ENCODE results near the gene TANC1. TPM values are rescaled to one million over a fixed set of nuclear protein-coding genes. Genes with fewer than 3 reads are reported as not detected.

TANC1 gene
- total RNA-seq, 1 experiment from 2014 or later, result 21.1 TPM

DNA sequence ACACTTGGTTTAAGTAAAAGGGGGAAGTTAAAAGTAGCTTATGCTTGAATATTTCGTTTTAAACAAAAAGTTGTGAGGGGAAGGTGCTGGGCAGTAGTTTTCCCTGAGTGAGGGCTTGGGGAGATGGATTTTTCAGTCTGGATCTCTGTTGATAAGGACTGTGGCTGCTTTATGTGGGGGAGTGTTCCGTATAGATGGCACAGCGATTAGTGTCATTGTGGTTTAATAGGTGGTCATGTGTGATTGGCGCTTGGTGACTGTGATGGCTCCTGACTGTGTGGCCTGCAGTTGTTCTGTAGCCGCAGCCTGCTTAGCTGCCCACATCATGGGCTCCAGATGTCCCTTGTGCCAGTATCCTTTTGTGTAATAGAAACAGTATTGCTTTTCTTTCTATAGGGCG, 161.9 kb downstream of the TANC1 start:
- TF ChIP-seq, protein P1, sequence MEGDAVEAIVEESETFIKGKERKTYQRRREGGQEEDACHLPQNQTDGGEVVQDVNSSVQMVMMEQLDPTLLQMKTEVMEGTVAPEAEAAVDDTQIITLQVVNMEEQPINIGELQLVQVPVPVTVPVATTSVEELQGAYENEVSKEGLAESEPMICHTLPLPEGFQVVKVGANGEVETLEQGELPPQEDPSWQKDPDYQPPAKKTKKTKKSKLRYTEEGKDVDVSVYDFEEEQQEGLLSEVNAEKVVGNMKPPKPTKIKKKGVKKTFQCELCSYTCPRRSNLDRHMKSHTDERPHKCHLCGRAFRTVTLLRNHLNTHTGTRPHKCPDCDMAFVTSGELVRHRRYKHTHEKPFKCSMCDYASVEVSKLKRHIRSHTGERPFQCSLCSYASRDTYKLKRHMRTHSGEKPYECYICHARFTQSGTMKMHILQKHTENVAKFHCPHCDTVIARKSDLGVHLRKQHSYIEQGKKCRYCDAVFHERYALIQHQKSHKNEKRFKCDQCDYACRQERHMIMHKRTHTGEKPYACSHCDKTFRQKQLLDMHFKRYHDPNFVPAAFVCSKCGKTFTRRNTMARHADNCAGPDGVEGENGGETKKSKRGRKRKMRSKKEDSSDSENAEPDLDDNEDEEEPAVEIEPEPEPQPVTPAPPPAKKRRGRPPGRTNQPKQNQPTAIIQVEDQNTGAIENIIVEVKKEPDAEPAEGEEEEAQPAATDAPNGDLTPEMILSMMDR (IDR thresholded peaks at IDR 0.05; ENCODE audit: insufficient read depth in 1 of 2, low read depth in 1 of 2, low read length in 1 of 2, severe bottlenecking in 1 of 2, unreplicated experiment in 1 of 2), result no peak
- intact Hi-C loops (cut with micrococcal nuclease; ENCODE audit: unreplicated experiment), result no loop called here
- POLR2A ChIA-PET, result no interaction called here
- Mint-ChIP-seq H3K36me3 (ENCODE audit: insufficient read depth, unreplicated experiment) (peaks cover 6% of the 10 kb centered on the region), H3K4me3 (ENCODE audit: unreplicated experiment) (no peak overlapping the region), H3K27me3 (ENCODE audit: insufficient read depth, unreplicated experiment) (no peaks in the 10 kb centered on the region), H3K4me1 (ENCODE audit: low read depth, unreplicated experiment) (peaks cover 13% of the 10 kb centered on the region), H3K9me3 (ENCODE audit: unreplicated experiment) (no peaks in the 10 kb centered on the region), H3K27ac (ENCODE audit: unreplicated experiment) (no peak overlapping the region)
- Histone ChIP-seq H3K4me3 (ENCODE audit: low read depth, low read length) (no peak overlapping the region), H3K9me3 (no peaks in the 10 kb centered on the region), H3K27me3 (replicated peaks; ENCODE audit: control insufficient read depth, insufficient read depth, low read length) (no peaks in the 10 kb centered on the region), H3K4me1 (peaks cover under 1% of the 10 kb centered on the region; the same call in 1 of the 2 replicates), H3K36me3 (ENCODE audit: control insufficient read depth, insufficient read depth, low read length) (no peaks in the 10 kb centered on the region)
- DNase-seq, result no peak
- BruUV-seq (replicated peaks), result no TSS peak
- CTCF ChIA-PET, result interaction anchor here (1.1 kb wide), 1 partner anchor 12 kb away, joined by 3 read pairs; no protein-coding TSS in a partner anchor

DNA sequence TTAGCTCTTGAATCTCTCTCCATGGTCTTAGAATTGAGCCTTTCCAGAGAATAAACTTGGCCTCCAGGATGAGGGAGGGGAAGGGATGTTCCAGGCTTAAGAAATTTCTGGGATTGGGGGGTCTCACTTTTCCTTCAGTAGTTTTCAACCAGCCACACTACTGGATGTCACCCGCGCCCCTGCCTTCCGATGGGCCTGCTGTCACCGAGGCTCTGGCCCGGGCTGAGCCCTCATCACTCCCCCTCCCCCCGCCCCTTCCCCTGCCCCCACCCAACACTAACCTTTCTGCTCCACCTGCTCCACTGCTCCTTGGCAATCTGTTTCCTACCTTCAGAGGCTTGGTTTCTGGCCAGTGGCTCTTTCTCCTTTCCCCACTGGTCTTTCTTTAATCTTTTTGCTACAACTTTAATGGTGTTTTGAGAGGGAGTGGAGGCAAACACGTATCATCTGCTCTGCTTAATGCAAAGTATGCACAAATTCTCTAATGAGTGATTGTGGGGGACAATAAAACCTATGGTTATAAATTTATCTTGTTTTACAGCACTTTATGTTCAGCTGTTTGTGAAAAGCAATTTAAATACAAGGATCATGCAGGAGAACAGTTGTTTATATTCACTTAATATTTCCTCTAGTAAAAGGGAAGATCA, 162.9 kb downstream of the TANC1 start:
- ChIA-PET POLR2A (no interaction called here), CTCF (interaction anchor here (1.1 kb wide), 1 partner anchor 13 kb away, joined by 3 read pairs; no protein-coding TSS in a partner anchor)
- Mint-ChIP-seq H3K36me3 (ENCODE audit: insufficient read depth, unreplicated experiment) (peaks cover 8% of the 10 kb centered on the region), H3K4me1 (ENCODE audit: low read depth, unreplicated experiment) (peaks cover 12% of the 10 kb centered on the region), H3K27me3 (ENCODE audit: insufficient read depth, unreplicated experiment) (no peaks in the 10 kb centered on the region), H3K27ac (ENCODE audit: unreplicated experiment) (no peak overlapping the region), H3K9me3 (ENCODE audit: unreplicated experiment) (no peaks in the 10 kb centered on the region), H3K4me3 (ENCODE audit: unreplicated experiment) (no peak overlapping the region)
- H3K27me3 ChIP-seq (replicated peaks; ENCODE audit: control insufficient read depth, insufficient read depth, low read length), result no peaks in the 10 kb centered on the region
- intact Hi-C loops (cut with micrococcal nuclease; ENCODE audit: unreplicated experiment), result no loop called here
- H3K4me1 ChIP-seq, result peaks cover 3% of the 10 kb centered on the region; the same call in 1 of the 2 replicates
- no peaks in the 10 kb centered on the region for H3K36me3 ChIP-seq (ENCODE audit: control insufficient read depth, insufficient read depth, low read length)
- TF ChIP-seq, protein P1 (IDR thresholded peaks at IDR 0.05; ENCODE audit: insufficient read depth in 1 of 2, low read depth in 1 of 2, low read length in 1 of 2, severe bottlenecking in 1 of 2, unreplicated experiment in 1 of 2), result no peak
- H3K4me3 ChIP-seq (ENCODE audit: low read depth, low read length), result no peak overlapping the region
- H3K9me3 ChIP-seq, result no peaks in the 10 kb centered on the region
- DNase-seq, result no peak
- BruUV-seq (replicated peaks), result no TSS peak

DNA sequence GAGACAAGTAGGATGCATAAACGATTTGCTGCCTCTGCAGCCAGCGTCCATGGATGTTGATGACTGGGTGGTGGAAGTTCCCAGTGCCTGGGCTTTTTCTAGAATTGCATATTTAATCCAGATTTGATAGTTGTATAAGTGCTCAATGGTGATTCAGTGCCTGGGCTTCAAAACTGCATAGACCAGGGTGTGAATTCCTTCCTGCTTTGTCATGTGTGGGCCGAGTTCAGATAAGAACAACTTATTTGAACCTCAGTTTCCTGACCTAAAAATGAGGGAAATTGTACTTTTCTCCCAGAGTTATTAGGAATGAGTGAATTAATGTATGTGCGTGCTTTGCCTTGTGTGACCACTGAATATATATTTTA, 163.5 kb downstream of the TANC1 start:
- no peaks in the 10 kb centered on the region for H3K9me3 ChIP-seq
- H3K27me3 ChIP-seq (replicated peaks; ENCODE audit: control insufficient read depth, insufficient read depth, low read length), result no peaks in the 10 kb centered on the region
- Mint-ChIP-seq H3K9me3 (ENCODE audit: unreplicated experiment) (no peaks in the 10 kb centered on the region), H3K27ac (ENCODE audit: unreplicated experiment) (no peak overlapping the region), H3K4me3 (ENCODE audit: unreplicated experiment) (no peak overlapping the region), H3K4me1 (ENCODE audit: low read depth, unreplicated experiment) (peaks cover 12% of the 10 kb centered on the region), H3K27me3 (ENCODE audit: insufficient read depth, unreplicated experiment) (no peaks in the 10 kb centered on the region), H3K36me3 (ENCODE audit: insufficient read depth, unreplicated experiment) (peaks cover 8% of the 10 kb centered on the region)
- DNase-seq, result no peak
- ChIA-PET POLR2A (no interaction called here), CTCF (no interaction called here)
- BruUV-seq (replicated peaks), result no TSS peak
- no peak overlapping the region for H3K4me3 ChIP-seq (ENCODE audit: low read depth, low read length)
- H3K4me1 ChIP-seq, result peaks cover 3% of the 10 kb centered on the region; the same call in 1 of the 2 replicates
- TF ChIP-seq, protein P1 (IDR thresholded peaks at IDR 0.05; ENCODE audit: insufficient read depth in 1 of 2, low read depth in 1 of 2, low read length in 1 of 2, severe bottlenecking in 1 of 2, unreplicated experiment in 1 of 2), result no peak
- intact Hi-C loops (cut with micrococcal nuclease; ENCODE audit: unreplicated experiment), result no loop called here
- no peaks in the 10 kb centered on the region for H3K36me3 ChIP-seq (ENCODE audit: control insufficient read depth, insufficient read depth, low read length)

Data from Caco-2 (cell line).